ENCODE results near the gene ANO7. TPM values are rescaled to one million over a fixed set of nuclear protein-coding genes. Genes with fewer than 3 reads are reported as not detected.
A peak's percentile ranks its signal among the peaks of the same experiment; 100 is the strongest.

ANO7 gene
- total and polyA plus RNA-seq, 2 of the 13 experiments (the other 11 are each of a cell fraction or from before 2014, with no cell fraction given) = 4.1 to 4.9 TPM

DNA sequence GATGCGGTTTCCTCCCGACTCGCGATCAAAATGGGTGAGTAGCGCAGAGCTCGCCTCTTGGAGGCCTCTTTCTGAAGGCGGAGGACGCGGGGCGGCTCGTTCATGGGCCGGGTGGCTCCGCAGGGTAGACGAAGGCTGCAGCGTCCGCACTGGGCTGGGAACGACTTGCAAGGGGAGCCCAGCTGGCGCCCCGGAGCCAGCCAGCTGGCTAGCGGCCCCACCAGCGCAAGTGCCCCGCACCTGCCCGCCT lies 38.9 kb upstream of the ANO7 start:
- no peak for FAIRE-seq
- CTCF ChIA-PET (ENCODE audit: low intra/inter-chr PET ratio, low total read pairs) = interaction anchor here (1.9 kb wide), 1 partner anchor 71 kb away, joined by 9 read pairs; no protein-coding TSS in a partner anchor
- TF ChIP-seq WIZ (CRISPR knock-in tag; IDR thresholded peaks at IDR 0.05) (no peak), ZNF33A (CRISPR knock-in tag; IDR thresholded peaks at IDR 0.05; ENCODE audit: borderline replicate concordance) (no peak), SRSF9 (IDR thresholded peaks at IDR 0.05; ENCODE audit: borderline replicate concordance, insufficient read depth, low read depth, low read length, poor library complexity, severe bottlenecking) (no peak), SRSF4 (IDR thresholded peaks at IDR 0.05; ENCODE audit: low read depth, low read length, poor library complexity, severe bottlenecking) (no peak), PAF1 (CRISPR knock-in tag; IDR thresholded peaks at IDR 0.05) (no peak), ZBTB21 (CRISPR knock-in tag; IDR thresholded peaks at IDR 0.05) (no peak), ZIK1 (CRISPR knock-in tag; IDR thresholded peaks at IDR 0.05; ENCODE audit: borderline replicate concordance, low read depth) (no peak), HOXA3 (CRISPR knock-in tag; IDR thresholded peaks at IDR 0.05) (no peak), HDAC1 (CRISPR knock-in tag; IDR thresholded peaks at IDR 0.05) (no peak; the same call in 1 of the 2 replicates), HNRNPL (IDR thresholded peaks at IDR 0.05; ENCODE audit: low read depth, low read length) (no peak), ZNF44 (CRISPR knock-in tag; IDR thresholded peaks at IDR 0.05) (no peak), EED (CRISPR knock-in tag; IDR thresholded peaks at IDR 0.05) (no peak), ZNF235 (CRISPR knock-in tag; IDR thresholded peaks at IDR 0.05; ENCODE audit: borderline replicate concordance) (0 out of 2 replicates have a peak, but pooled peaks have one; percentile 10), ZNF12 (CRISPR knock-in tag; IDR thresholded peaks at IDR 0.05) (no peak), SETDB1 (CRISPR knock-in tag; IDR thresholded peaks at IDR 0.05; ENCODE audit: borderline replicate concordance) (no peak), FOSL2 (CRISPR knock-in tag; IDR thresholded peaks at IDR 0.05) (no peak)
- TF ChIP-seq, protein P1, sequence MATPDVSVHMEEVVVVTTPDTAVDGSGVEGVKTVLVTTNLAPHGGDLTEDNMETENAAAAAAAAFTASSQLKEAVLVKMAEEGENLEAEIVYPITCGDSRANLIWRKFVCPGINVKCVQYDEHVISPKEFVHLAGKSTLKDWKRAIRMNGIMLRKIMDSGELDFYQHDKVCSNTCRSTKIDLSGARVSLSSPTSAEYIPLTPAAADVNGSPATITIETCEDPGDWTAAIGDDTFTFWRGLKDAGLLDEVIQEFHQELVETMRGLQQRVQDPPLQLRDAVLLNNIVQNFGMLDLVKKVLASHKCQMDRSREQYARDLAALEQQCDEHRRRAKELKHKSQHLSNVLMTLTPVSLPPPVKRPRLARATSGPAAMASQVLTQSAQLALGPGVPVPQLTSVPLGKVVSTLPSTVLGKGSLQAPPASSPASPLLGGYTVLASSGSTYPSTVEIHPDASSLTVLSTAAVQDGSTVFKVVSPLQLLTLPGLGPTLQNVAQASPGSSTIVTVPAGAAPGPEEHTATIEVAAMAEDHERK (CRISPR knock-in tag; IDR thresholded peaks at IDR 0.05; ENCODE audit: low read depth) = no peak
- TF ChIP-seq, protein P2, sequence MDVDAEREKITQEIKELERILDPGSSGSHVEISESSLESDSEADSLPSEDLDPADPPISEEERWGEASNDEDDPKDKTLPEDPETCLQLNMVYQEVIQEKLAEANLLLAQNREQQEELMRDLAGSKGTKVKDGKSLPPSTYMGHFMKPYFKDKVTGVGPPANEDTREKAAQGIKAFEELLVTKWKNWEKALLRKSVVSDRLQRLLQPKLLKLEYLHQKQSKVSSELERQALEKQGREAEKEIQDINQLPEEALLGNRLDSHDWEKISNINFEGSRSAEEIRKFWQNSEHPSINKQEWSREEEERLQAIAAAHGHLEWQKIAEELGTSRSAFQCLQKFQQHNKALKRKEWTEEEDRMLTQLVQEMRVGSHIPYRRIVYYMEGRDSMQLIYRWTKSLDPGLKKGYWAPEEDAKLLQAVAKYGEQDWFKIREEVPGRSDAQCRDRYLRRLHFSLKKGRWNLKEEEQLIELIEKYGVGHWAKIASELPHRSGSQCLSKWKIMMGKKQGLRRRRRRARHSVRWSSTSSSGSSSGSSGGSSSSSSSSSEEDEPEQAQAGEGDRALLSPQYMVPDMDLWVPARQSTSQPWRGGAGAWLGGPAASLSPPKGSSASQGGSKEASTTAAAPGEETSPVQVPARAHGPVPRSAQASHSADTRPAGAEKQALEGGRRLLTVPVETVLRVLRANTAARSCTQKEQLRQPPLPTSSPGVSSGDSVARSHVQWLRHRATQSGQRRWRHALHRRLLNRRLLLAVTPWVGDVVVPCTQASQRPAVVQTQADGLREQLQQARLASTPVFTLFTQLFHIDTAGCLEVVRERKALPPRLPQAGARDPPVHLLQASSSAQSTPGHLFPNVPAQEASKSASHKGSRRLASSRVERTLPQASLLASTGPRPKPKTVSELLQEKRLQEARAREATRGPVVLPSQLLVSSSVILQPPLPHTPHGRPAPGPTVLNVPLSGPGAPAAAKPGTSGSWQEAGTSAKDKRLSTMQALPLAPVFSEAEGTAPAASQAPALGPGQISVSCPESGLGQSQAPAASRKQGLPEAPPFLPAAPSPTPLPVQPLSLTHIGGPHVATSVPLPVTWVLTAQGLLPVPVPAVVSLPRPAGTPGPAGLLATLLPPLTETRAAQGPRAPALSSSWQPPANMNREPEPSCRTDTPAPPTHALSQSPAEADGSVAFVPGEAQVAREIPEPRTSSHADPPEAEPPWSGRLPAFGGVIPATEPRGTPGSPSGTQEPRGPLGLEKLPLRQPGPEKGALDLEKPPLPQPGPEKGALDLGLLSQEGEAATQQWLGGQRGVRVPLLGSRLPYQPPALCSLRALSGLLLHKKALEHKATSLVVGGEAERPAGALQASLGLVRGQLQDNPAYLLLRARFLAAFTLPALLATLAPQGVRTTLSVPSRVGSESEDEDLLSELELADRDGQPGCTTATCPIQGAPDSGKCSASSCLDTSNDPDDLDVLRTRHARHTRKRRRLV (CRISPR knock-in tag; IDR thresholded peaks at IDR 0.05) = no peak
- TF ChIP-seq, protein P3, sequence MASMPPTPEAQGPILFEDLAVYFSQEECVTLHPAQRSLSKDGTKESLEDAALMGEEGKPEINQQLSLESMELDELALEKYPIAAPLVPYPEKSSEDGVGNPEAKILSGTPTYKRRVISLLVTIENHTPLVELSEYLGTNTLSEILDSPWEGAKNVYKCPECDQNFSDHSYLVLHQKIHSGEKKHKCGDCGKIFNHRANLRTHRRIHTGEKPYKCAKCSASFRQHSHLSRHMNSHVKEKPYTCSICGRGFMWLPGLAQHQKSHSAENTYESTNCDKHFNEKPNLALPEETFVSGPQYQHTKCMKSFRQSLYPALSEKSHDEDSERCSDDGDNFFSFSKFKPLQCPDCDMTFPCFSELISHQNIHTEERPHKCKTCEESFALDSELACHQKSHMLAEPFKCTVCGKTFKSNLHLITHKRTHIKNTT (CRISPR knock-in tag; IDR thresholded peaks at IDR 0.05) = no peak

More for the DNA sequence above, 38.9 kb upstream of the ANO7 start:
- no TSS peak for BruUV-seq (replicated peaks)
- H3K4me3 ChIP-seq (replicated peaks in 1 of 3; ENCODE audit: insufficient read depth in 1 of 3, low read depth in 2 of 3, low read length in 3 of 3) = peak overlapping the region; percentile 83 to 96 (median 91)
- POLR2A ChIA-PET = interaction anchor here (0.8 to 2.7 kb wide), 14 partner anchors 13 to 293 kb away, joined by 3 to 21 read pairs (median 4); partner anchors contain the start of gene MTERF4
- H3K9ac ChIP-seq (ENCODE audit: insufficient read depth, low read depth, low read length) = peak overlapping the region; percentile 70
- H3K27me3 ChIP-seq (ENCODE audit: control insufficient read depth in 1 of 2, insufficient read depth in 2 of 2, low read length in 2 of 2) = no peaks in the 10 kb centered on the region; a peak in 1 of 5 replicates
- H2AFZ ChIP-seq (ENCODE audit: low read length) = no peak overlapping the region
- peaks cover 22% of the 10 kb centered on the region for H3K79me2 ChIP-seq (ENCODE audit: insufficient read depth, low read length)
- in situ Hi-C loops (cut with HindIII; ENCODE audit: extremely low pct_ligation_motif_present, low pct_unique_long_range_greater_than_20kb) (no loop called here), intact Hi-C loops (cut with micrococcal nuclease; ENCODE audit: unreplicated experiment) (loop anchor here (1.0 to 2.0 kb wide), 2 partner anchors 47 to 56 kb away; partner anchors contain the start of gene MTERF4)
- WGBS (ENCODE audit: low lambda C conversion rate) = 0% methylated on average over 21 of the region's 23 CpGs
- no peaks in the 10 kb centered on the region for H3K9me3 ChIP-seq (ENCODE audit: low read length)
- ATAC-seq (peak; percentile 35), DNase-seq (ENCODE audit: low spot score) (no peak)
- H3K27ac ChIP-seq (ENCODE audit: extremely low read length, insufficient read depth, low read length) = peak overlapping the region; percentile 36
- peak overlapping the region; percentile 99 for H3K4me2 ChIP-seq (ENCODE audit: low read depth, low read length)
- H3K4me1 ChIP-seq (ENCODE audit: insufficient read depth, low read length) = peaks cover 25% of the 10 kb centered on the region
- H3K36me3 ChIP-seq (replicated peaks in 1 of 2; ENCODE audit: control insufficient read depth in 1 of 2, insufficient read depth in 2 of 2, low read length in 2 of 2) = peaks cover 3 to 6% of the 10 kb centered on the region in 2 experiments; a peak in 3 of 5 replicates
- no peaks in the 10 kb centered on the region for H4K20me1 ChIP-seq (ENCODE audit: insufficient read depth, low read length)
